GM13976 (cell line): ENCODE data around the gene NACAD.

Experiments
- DNase-seq: peaks from one replicate; pipeline ENCODE4 v3.0.0; 2012; ENCODE audit warnings: low spot score
- in situ Hi-C: fragments of 300-500 bp; cut with MboI; formaldehyde crosslinking; loops from one replicate; pipeline ENCODE4 v1.12.0; 2022; ENCODE audit warnings: low sequenced_read_pairs, mixed read lengths, inconsistent platforms; ENCODE audit not compliant: unreplicated experiment
- TF ChIP-seq, protein P1 (sequence below): IDR thresholded peaks from 2 replicates; pipeline ENCODE4 v1.5.1; 2012; ENCODE audit warnings: borderline replicate concordance, mild to moderate bottlenecking; ENCODE audit not compliant: insufficient read depth; ENCODE audit errors: extremely low read depth, missing control alignments, control extremely low read depth

NACAD gene

GRCh38 chr7:45031829-45032228 lies 56.9 kb downstream of the NACAD start:
- in situ Hi-C loops: no loop called here
- no peak for DNase-seq

More at GRCh38 chr7:45031829-45032228, 56.9 kb downstream of the NACAD start:
- TF ChIP-seq, protein P1, sequence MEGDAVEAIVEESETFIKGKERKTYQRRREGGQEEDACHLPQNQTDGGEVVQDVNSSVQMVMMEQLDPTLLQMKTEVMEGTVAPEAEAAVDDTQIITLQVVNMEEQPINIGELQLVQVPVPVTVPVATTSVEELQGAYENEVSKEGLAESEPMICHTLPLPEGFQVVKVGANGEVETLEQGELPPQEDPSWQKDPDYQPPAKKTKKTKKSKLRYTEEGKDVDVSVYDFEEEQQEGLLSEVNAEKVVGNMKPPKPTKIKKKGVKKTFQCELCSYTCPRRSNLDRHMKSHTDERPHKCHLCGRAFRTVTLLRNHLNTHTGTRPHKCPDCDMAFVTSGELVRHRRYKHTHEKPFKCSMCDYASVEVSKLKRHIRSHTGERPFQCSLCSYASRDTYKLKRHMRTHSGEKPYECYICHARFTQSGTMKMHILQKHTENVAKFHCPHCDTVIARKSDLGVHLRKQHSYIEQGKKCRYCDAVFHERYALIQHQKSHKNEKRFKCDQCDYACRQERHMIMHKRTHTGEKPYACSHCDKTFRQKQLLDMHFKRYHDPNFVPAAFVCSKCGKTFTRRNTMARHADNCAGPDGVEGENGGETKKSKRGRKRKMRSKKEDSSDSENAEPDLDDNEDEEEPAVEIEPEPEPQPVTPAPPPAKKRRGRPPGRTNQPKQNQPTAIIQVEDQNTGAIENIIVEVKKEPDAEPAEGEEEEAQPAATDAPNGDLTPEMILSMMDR: no peak
